ENCODE measurements around the gene TOMT. TPM values are rescaled to one million over a fixed set of nuclear protein-coding genes. Genes with fewer than 3 reads are reported as not detected.

Gene TOMT
- total RNA-seq, 1 experiment from 2014 or later: not detected

GRCh38 chr11:72122607-72123006 is 16.9 kb downstream of the TOMT start:
- Histone ChIP-seq H3K4me2 (ENCODE audit: low read length) (no peak overlapping the region), H4K20me1 (ENCODE audit: low read length) (no peaks in the 10 kb centered on the region), H3K9me3 (ENCODE audit: low read length) (peaks cover 6% of the 10 kb centered on the region), H3K27ac (ENCODE audit: low read length) (no peak overlapping the region), H3K79me2 (ENCODE audit: low read length) (no peaks in the 10 kb centered on the region), H2AFZ (ENCODE audit: low read length) (no peak overlapping the region), H3K9me2 (replicated peaks; ENCODE audit: low read length) (no peaks in the 10 kb centered on the region), H3K4me3 (ENCODE audit: low read length) (no peak overlapping the region), H3K36me3 (ENCODE audit: low read depth, low read length) (no peaks in the 10 kb centered on the region), H3F3A (ENCODE audit: low read length, unreplicated experiment) (no peaks in the 10 kb centered on the region), H3K27me3 (ENCODE audit: low read length) (no peaks in the 10 kb centered on the region), H3K9ac (ENCODE audit: low read length) (no peak overlapping the region), H3K4me1 (ENCODE audit: insufficient read depth, low read length) (no peaks in the 10 kb centered on the region)
- ATAC-seq (no peak), DNase-seq (no peak)
- ChIA-PET CTCF (no interaction called here), POLR2A (ENCODE audit: unreplicated experiment) (no interaction called here)
- TF ChIP-seq CTCF (conservative IDR thresholded peaks at IDR 0.05; ENCODE audit: low read depth, low read length) (no peak), EZH2 (IDR thresholded peaks at IDR 0.05; ENCODE audit: low read length, unreplicated experiment) (no peak), EZH2phosphoT487 (IDR thresholded peaks at IDR 0.05; ENCODE audit: borderline replicate concordance, low read length) (no peak)
- intact Hi-C loops (cut with micrococcal nuclease): no loop called here
- BruUV-seq (replicated peaks): no TSS peak

GRCh38 chr11:72123117-72123653 is 17.5 kb downstream of the TOMT start:
- no peak overlapping the region for H3K4me2 ChIP-seq (ENCODE audit: low read length)
- H3K4me3 ChIP-seq (ENCODE audit: low read length): no peak overlapping the region
- H3K27ac ChIP-seq (ENCODE audit: low read length): no peak overlapping the region
- POLR2A ChIA-PET (ENCODE audit: unreplicated experiment): no interaction called here
- no peaks in the 10 kb centered on the region for H3K79me2 ChIP-seq (ENCODE audit: low read length)
- CTCF ChIA-PET: no interaction called here
- DNase-seq: no peak
- no peak overlapping the region for H2AFZ ChIP-seq (ENCODE audit: low read length)
- no peaks in the 10 kb centered on the region for H3K27me3 ChIP-seq (ENCODE audit: low read length)
- ATAC-seq: no peak
- no peaks in the 10 kb centered on the region for H3K4me1 ChIP-seq (ENCODE audit: insufficient read depth, low read length)
- H3F3A ChIP-seq (ENCODE audit: low read length, unreplicated experiment): no peaks in the 10 kb centered on the region
- no peaks in the 10 kb centered on the region for H4K20me1 ChIP-seq (ENCODE audit: low read length)
- TF ChIP-seq EZH2 (IDR thresholded peaks at IDR 0.05; ENCODE audit: low read length, unreplicated experiment): no peak
- no peak for TF ChIP-seq CTCF (conservative IDR thresholded peaks at IDR 0.05; ENCODE audit: low read depth, low read length)
- no peak for TF ChIP-seq EZH2phosphoT487 (IDR thresholded peaks at IDR 0.05; ENCODE audit: borderline replicate concordance, low read length)
- H3K9me2 ChIP-seq (replicated peaks; ENCODE audit: low read length): no peaks in the 10 kb centered on the region
- H3K36me3 ChIP-seq (ENCODE audit: low read depth, low read length): no peaks in the 10 kb centered on the region
- no peak overlapping the region for H3K9ac ChIP-seq (ENCODE audit: low read length)
- peaks cover 9% of the 10 kb centered on the region for H3K9me3 ChIP-seq (ENCODE audit: low read length)
- intact Hi-C loops (cut with micrococcal nuclease): no loop called here
- no TSS peak for BruUV-seq (replicated peaks)

GRCh38 chr11:72124046-72124445 is 18.3 kb downstream of the TOMT start:
- no peak for TF ChIP-seq EZH2 (IDR thresholded peaks at IDR 0.05; ENCODE audit: low read length, unreplicated experiment)
- no peak for TF ChIP-seq CTCF (conservative IDR thresholded peaks at IDR 0.05; ENCODE audit: low read depth, low read length)
- TF ChIP-seq EZH2phosphoT487 (IDR thresholded peaks at IDR 0.05; ENCODE audit: borderline replicate concordance, low read length): no peak
- POLR2A ChIA-PET (ENCODE audit: unreplicated experiment): no interaction called here
- no peaks in the 10 kb centered on the region for H4K20me1 ChIP-seq (ENCODE audit: low read length)
- no peaks in the 10 kb centered on the region for H3K36me3 ChIP-seq (ENCODE audit: low read depth, low read length)
- H3K79me2 ChIP-seq (ENCODE audit: low read length): no peaks in the 10 kb centered on the region
- H3K27ac ChIP-seq (ENCODE audit: low read length): no peak overlapping the region
- intact Hi-C loops (cut with micrococcal nuclease): no loop called here
- no peak overlapping the region for H3K9ac ChIP-seq (ENCODE audit: low read length)
- H3K4me3 ChIP-seq (ENCODE audit: low read length): no peak overlapping the region
- DNase-seq (no peak), ATAC-seq (no peak)
- no TSS peak for BruUV-seq (replicated peaks)
- H2AFZ ChIP-seq (ENCODE audit: low read length): no peak overlapping the region
- no peaks in the 10 kb centered on the region for H3K4me1 ChIP-seq (ENCODE audit: insufficient read depth, low read length)
- no peaks in the 10 kb centered on the region for H3K9me2 ChIP-seq (replicated peaks; ENCODE audit: low read length)
- no peak overlapping the region for H3K4me2 ChIP-seq (ENCODE audit: low read length)
- no peaks in the 10 kb centered on the region for H3F3A ChIP-seq (ENCODE audit: low read length, unreplicated experiment)
- no peaks in the 10 kb centered on the region for H3K27me3 ChIP-seq (ENCODE audit: low read length)
- H3K9me3 ChIP-seq (ENCODE audit: low read length): peaks cover 9% of the 10 kb centered on the region
- CTCF ChIA-PET: no interaction called here
